ENCODE data around the gene VN1R2. TPM values are rescaled to one million over a fixed set of nuclear protein-coding genes. Genes with fewer than 3 reads are reported as not detected.

The VN1R2 gene
- not detected in 2 replicates for total RNA-seq

GRCh38 chr19:53257715-53258342 lies at the start of gene VN1R2:
VN1R2 (plus strand) TSS chr19:53258292; CDS start chr19:53258376, 84 bp downstream.

GRCh38 chr19:53254411-53255341 lies 3.4 kb upstream of the VN1R2 start, which contains the start of gene ZNF677:
ZNF677 (minus strand) TSS chr19:53254873; CDS start chr19:53251550, 3,323 bp downstream.

GRCh38 chr19:53267623-53268022 lies 9.5 kb downstream of the VN1R2 start, which contains the start of gene VN1R4:
VN1R4 (minus strand) TSS chr19:53267723; CDS start chr19:53267665, 58 bp downstream.

Other genes with a start within 250 kb of the VN1R2 start
- gene ERVV-1, start 244.4 kb upstream of the VN1R2 start, total RNA-seq = not detected in 2 replicates
- gene ERVV-2, start 213.6 kb upstream of the VN1R2 start, total RNA-seq = not detected in 2 replicates
- gene ZNF160, start 154.9 kb upstream of the VN1R2 start, total RNA-seq = 12.9 and 16.6 TPM in 2 replicates
- 2.1 and 4.7 TPM in 2 replicates for gene ZNF415, start 125.4 kb upstream of the VN1R2 start, total RNA-seq
- gene ZNF347, start 99.2 kb upstream of the VN1R2 start, total RNA-seq = 3.3 and 3.6 TPM in 2 replicates
- 0.58 and 2.5 TPM in 2 replicates for gene ZNF665, start 64.9 kb upstream of the VN1R2 start, total RNA-seq
- gene ZNF677, start 3.4 kb upstream of the VN1R2 start, total RNA-seq = 7.4 and 20.2 TPM in 2 replicates
- gene VN1R4, start 9.4 kb downstream of the VN1R2 start, total RNA-seq = not detected in 2 replicates
- 2.1 and 4.9 TPM in 2 replicates for gene ZNF845, start 75.5 kb downstream of the VN1R2 start, total RNA-seq
- gene ZNF525, start 107.4 kb downstream of the VN1R2 start, total RNA-seq = 2.3 and 3.5 TPM in 2 replicates
- gene ZNF765, start 136.9 kb downstream of the VN1R2 start, total RNA-seq = 5.5 and 6.8 TPM in 2 replicates
- 4.0 and 8.2 TPM in 2 replicates for gene ZNF761, start 173.7 kb downstream of the VN1R2 start, total RNA-seq
- gene ZNF813, start 209.4 kb downstream of the VN1R2 start, total RNA-seq = 1.4 and 1.8 TPM in 2 replicates

Measured in pericardium fibroblast (primary cell).